AG09319 (cell line): Measurements from ENCODE around the gene SPAG5.
"Not testable (repeated sequence)": the region's sequence is repeated elsewhere in the genome, so short reads cannot be mapped to it uniquely, and the experiment has no call there.

ENCODE experiments used
- DNase-seq: peaks from one replicate; pipeline ENCODE4 v3.0.0-alpha.2; 2010; ENCODE audit warnings: low read depth; ENCODE audit errors: extremely low read depth
- TF ChIP-seq, protein P1 (sequence below): IDR thresholded peaks from 2 replicates; pipeline ENCODE4 v1.5.1; 2011; ENCODE audit warnings: low read depth, mild to moderate bottlenecking, inconsistent platforms, low read length, moderate library complexity

SPAG5 gene

DNA sequence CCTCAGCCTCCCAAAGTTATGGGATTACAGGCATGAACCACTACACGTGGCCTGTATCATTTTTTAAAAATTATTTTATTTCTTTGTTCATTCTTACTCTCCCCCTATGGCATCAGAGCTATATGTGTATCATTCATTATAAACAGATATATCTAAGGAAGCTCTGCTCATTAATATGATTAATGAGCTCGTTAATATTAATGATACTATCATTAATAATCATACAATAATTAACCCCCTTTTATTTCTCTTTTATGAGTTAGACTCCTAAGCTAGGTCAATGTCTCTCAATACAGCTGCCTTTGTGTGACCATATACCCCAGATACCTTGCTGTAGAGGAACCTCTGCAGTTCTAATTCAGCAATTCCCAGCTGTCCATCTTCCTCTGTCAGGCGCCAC lies 19.6 kb upstream of the SPAG5 start:
- TF ChIP-seq, protein P1, sequence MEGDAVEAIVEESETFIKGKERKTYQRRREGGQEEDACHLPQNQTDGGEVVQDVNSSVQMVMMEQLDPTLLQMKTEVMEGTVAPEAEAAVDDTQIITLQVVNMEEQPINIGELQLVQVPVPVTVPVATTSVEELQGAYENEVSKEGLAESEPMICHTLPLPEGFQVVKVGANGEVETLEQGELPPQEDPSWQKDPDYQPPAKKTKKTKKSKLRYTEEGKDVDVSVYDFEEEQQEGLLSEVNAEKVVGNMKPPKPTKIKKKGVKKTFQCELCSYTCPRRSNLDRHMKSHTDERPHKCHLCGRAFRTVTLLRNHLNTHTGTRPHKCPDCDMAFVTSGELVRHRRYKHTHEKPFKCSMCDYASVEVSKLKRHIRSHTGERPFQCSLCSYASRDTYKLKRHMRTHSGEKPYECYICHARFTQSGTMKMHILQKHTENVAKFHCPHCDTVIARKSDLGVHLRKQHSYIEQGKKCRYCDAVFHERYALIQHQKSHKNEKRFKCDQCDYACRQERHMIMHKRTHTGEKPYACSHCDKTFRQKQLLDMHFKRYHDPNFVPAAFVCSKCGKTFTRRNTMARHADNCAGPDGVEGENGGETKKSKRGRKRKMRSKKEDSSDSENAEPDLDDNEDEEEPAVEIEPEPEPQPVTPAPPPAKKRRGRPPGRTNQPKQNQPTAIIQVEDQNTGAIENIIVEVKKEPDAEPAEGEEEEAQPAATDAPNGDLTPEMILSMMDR: no peak
- DNase-seq: no peak

DNA sequence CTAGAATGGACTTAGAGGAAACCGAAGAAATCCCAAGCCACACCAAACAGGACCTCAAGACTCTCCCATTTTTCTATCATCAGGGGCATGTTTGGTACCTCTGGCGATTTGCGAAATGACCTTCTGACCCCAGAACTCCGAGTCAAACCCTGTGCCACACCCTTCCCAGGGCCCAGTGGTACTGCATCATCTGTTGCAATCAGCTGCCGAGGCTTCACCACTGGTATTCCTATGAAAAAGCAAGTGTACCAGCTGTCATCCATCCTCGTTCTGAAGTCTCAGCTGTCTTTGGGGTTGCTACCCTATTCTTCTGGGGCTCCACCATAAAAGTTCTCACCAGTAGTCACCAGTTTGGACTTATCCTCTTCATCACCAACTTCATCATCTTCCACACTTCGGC lies 17.5 kb upstream of the SPAG5 start:
- no peak for DNase-seq
- TF ChIP-seq, protein P1: no peak

DNA sequence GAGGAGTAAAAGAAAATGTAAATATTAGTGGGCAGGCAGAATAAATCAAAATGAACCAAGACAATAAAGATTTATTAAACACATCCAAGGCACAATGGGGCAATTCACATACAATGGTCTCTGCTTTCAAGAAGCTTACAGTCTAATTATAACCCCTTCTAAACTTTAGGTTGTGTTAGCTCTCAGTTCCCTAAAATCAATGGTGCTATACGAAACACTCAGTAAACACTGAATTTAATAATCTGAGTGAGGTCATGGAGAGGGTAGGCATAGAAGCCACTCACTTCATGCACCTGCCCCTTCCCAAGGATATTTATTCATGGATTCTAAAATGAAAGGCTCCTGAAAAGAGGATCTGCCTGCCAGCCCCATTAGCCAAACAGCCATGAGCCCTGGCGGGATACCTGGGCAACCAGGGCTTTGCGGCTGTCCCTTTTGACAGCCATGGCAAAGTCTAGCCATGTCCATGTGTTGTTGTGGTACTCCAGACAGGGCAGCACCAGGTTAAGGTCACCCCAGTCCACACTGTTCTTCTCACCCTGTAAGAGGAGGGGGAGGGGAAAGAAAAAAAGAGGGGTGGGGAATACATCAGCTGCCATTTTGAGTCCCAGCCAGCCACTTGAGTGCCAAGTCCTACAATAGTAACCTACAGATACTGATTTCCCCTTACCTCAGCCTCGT lies 16.6 kb upstream of the SPAG5 start:
- TF ChIP-seq, protein P1: no peak
- DNase-seq: no peak

DNA sequence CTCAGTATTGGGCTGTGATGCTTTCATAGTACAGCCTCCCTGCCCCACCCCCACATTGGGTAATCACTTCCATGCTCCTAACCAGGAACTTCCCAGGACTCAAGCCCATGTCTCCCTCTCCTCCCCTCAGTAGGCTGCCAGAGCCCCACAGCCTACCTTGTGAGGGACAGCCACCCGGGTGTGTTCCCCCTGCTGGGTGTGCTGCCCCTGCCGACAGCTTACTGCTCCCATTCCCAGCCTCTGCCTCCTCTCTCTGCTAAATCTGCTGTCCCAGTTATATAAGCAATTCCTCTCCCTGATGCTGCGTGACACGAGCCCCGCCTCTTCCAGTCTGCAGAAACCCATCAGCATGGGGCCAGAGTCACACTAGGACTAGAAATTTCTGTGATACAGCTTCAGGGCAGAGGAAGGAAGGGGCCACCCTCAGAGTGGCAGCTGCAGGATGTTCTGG lies 15.1 kb upstream of the SPAG5 start, which contains the start of gene RSKR:
Gene RSKR (minus strand): TSS at position 255 of the 451 bp plus-strand sequence. CDS start 24 bp downstream, at position 231.
- no peak for DNase-seq
- TF ChIP-seq, protein P1: no peak

DNA sequence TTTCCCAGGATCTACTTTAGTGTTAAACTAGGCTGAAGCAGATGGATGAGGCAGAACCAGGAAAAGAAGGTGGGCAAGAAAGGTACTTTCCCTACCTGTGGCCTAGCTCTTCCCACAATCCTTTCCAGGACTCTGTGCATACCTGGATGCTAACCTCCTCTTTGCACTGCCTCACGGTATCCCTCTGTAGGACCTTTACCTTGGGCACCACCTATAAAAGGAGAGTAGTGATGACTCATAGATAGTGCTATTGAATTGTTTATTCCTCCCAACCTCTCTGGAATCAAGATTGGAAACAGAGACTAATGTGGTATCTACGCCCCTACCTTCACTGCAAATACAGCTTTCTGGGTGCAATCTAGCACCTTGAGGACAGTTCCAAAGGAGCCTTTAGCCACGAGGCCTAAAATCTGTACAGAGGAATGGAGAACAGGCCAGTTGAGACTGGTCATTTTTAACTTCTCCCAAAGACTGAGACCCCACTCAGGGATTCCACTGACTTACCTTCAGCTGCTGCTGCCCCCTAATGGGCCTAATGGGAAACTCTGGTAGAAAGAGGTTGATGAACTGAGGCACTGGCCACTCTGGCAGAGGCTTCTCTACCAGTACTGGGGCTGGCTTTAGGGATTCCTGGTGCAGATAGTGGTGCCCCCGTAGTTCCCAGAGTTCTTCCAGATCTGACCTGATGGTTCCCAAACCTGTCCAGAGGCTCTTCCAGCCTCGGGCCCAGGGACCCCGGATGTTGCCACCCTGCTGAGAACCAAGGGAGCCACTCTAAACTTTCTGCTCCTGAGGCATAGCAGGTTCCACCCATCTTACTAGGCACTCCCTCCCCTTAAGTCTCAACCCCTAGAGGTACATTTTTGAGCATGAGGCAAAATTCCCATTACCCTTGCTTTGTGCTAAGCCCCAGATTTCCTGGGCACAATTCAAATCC lies 14.4 kb upstream of the SPAG5 start:
- DNase-seq: no peak
- TF ChIP-seq, protein P1: peak; percentile 72

DNA sequence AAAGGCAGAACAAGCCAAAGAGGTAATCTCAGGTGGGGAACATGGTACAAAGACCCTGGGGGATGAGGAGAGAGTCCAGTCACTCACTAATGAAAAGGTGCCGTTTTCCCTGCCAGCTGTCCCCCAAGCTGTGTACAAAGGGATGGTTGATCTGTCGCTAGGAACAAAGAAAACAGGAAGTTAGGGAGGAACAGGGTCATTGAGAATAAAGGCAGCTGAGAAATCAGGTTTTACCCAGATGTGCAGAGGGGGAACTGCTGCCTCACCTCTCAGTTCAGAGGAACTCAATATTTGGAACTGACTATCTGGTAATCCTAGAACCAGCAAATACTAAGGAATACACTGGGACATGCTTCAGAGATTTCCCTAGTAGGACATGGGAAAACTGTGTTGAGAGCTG lies 13.7 kb upstream of the SPAG5 start:
- TF ChIP-seq, protein P1: no peak
- no peak for DNase-seq

DNA sequence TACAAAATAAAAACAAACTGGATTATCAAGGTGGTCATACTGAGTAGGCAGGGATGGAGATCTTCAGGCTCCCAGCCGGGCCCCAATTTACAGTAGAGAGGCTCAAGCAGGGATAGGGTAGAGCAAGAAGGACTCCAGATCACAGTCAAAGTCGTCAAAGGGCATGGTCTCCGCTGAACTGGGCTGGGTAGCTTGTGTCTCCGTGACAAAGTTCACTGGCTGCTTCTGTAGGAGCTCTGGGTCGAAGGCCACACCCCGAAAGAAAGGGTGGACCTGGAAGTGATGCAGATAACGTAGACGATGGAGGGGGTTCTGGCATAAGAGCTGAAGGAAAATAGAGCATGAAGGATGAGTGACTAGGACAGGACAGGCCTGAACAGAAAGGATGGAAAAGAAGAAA lies 11.6 kb upstream of the SPAG5 start:
- DNase-seq: no peak
- TF ChIP-seq, protein P1: no peak

DNA sequence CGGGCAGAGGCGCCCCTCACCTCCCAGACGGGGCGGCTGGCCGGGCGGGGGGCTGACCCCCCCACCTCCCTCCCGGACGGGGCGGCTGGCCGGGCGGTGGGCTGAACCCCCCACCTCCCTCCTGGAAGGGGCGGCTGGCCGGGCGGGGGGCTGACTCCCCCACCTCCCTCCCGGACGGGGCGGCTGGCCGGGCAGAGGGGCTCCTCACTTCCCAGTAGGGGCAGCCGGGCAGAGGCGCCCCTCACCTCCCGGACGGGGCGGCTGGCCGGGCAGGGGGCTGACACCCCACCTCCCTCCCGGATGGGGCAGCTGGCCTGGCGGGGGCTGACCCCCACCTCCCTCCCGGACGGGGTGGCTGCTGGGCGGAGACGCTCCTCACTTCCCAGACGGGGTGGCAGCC lies 5.2 kb upstream of the SPAG5 start:
- not testable (repeated sequence) for DNase-seq
